Measurements from ENCODE around the gene RNF144B. TPM values are rescaled to one million over a fixed set of nuclear protein-coding genes. Genes with fewer than 3 reads are reported as not detected.

Gene RNF144B
- total and polyA plus RNA-seq, 2 of the 13 experiments (the other 11 are each of a cell fraction or from before 2014, with no cell fraction given), result 1.8 to 4.3 TPM

GRCh38 chr6:18503593-18504231, 116.6 kb downstream of the RNF144B start (continued):
- TF ChIP-seq PRMT3 (CRISPR knock-in tag; IDR thresholded peaks at IDR 0.05; ENCODE audit: borderline replicate concordance, low read depth) (no peak), ZNF761 (CRISPR knock-in tag; conservative IDR thresholded peaks at IDR 0.05) (no peak), GABPB1 (CRISPR knock-in tag; IDR thresholded peaks at IDR 0.05) (peak; percentile 80), NCOA2 (CRISPR knock-in tag; IDR thresholded peaks at IDR 0.05) (no peak), ZNF18 (CRISPR knock-in tag; IDR thresholded peaks at IDR 0.05; ENCODE audit: insufficient replicate concordance) (no peak), NR2F6 (IDR thresholded peaks at IDR 0.05) (no peak), NR2F6 (CRISPR knock-in tag; IDR thresholded peaks at IDR 0.05) (no peak), ZSCAN25 (CRISPR knock-in tag; IDR thresholded peaks at IDR 0.05) (no peak), NR2F2 (IDR thresholded peaks at IDR 0.05; ENCODE audit: borderline replicate concordance, low read depth) (0 out of 2 replicates have a peak, but pooled peaks have one; percentile 27), ATF7-NPFF (CRISPR knock-in tag; IDR thresholded peaks at IDR 0.05; ENCODE audit: low read depth) (no peak), SETDB1 (CRISPR knock-in tag; IDR thresholded peaks at IDR 0.05; ENCODE audit: borderline replicate concordance) (no peak), MLXIP (CRISPR knock-in tag; IDR thresholded peaks at IDR 0.05; ENCODE audit: borderline replicate concordance) (no peak), ZNF891 (CRISPR knock-in tag; IDR thresholded peaks at IDR 0.05) (no peak), THAP9 (CRISPR knock-in tag; IDR thresholded peaks at IDR 0.05; ENCODE audit: borderline replicate concordance) (no peak), SP5 (CRISPR knock-in tag; IDR thresholded peaks at IDR 0.05; ENCODE audit: borderline replicate concordance, low read depth) (no peak), E2F2 (CRISPR knock-in tag; IDR thresholded peaks at IDR 0.05; ENCODE audit: borderline replicate concordance) (no peak), FUBP1 (CRISPR knock-in tag; IDR thresholded peaks at IDR 0.05; ENCODE audit: borderline replicate concordance) (no peak), DBP (CRISPR knock-in tag; IDR thresholded peaks at IDR 0.05; ENCODE audit: not compliant biosample characterization) (no peak)
